Measurements from ENCODE around the gene SLC38A3. TPM values are rescaled to one million over a fixed set of nuclear protein-coding genes. Genes with fewer than 3 reads are reported as not detected.

SLC38A3 gene
- total and polyA plus RNA-seq, 2 experiments from 2014 or later: 0.28 to 1.3 TPM

DNA sequence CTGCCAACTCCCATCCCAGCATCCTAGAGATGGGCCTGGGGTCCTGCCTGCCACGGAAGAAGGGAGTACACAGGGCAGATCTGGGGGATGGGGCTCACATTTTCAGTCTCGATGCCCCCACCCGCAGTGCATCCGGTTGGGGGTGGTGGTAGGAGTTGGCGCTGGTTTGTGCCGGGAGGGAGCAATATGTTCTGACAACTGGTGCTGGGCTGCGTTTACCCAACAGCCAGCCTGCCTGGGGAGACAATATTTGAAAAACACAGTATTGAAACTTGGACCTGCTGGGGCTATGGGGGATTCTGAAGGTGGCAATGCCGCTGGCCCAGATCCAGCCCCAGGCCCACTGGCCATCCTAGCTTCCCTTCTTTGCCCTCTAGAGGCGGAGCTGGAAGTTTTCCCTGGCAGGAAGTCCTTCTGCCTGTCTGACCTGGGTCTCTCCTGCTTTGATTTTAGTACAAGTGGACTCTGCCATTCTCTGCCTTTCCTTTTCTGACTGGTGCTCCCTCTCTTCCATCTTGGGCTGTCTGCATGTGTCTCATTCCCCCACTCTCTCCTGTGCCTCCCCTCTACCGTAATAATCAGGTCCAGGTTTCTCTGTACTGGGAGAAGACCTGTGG lies 46.4 kb upstream of the SLC38A3 start:
- H3K4me1 Mint-ChIP-seq: peaks cover 46% of the 10 kb centered on the region
- Histone ChIP-seq H3K36me3 (ENCODE audit: insufficient read depth) (peaks cover 12% of the 10 kb centered on the region; the same call in 1 of the 2 replicates), H3K4me2 (peak overlapping the region; percentile 99), H2AFZ (no peak overlapping the region), H3K27me3 (ENCODE audit: insufficient read depth) (peaks cover 13% of the 10 kb centered on the region), H3K79me2 (replicated peaks; ENCODE audit: insufficient read depth) (peaks cover 32% of the 10 kb centered on the region), H3K4me3 (no peak overlapping the region), H3F3A (replicated peaks; ENCODE audit: low read depth) (peaks cover 6% of the 10 kb centered on the region; the same call in 1 of the 2 replicates), H3K9me2 (ENCODE audit: insufficient read depth) (no peaks in the 10 kb centered on the region), H4K20me1 (replicated peaks; ENCODE audit: insufficient read depth) (peaks cover 7% of the 10 kb centered on the region; the same call in 1 of the 2 replicates), H3K27ac (ENCODE audit: low read depth) (peak overlapping the region; percentile 39; the same call in 1 of the 2 replicates), H3K4me1 (ENCODE audit: insufficient read depth) (peaks cover 32% of the 10 kb centered on the region)
- no peaks in the 10 kb centered on the region for H3K9me3 Mint-ChIP-seq
- DNase-seq (ENCODE audit: low spot score) (no peak), ATAC-seq (no peak)
- peak overlapping the region; percentile 37; the same call in 1 of the 3 replicates for H3K4me3 Mint-ChIP-seq
- H3K36me3 Mint-ChIP-seq (ENCODE audit: low read depth): peaks cover 32% of the 10 kb centered on the region; the same call in 2 of the 3 replicates
- peaks cover 20% of the 10 kb centered on the region for H3K27me3 Mint-ChIP-seq (ENCODE audit: insufficient read depth, low read depth, poor library complexity)
- no peak overlapping the region for H3K27ac Mint-ChIP-seq
- TF ChIP-seq, protein P1, sequence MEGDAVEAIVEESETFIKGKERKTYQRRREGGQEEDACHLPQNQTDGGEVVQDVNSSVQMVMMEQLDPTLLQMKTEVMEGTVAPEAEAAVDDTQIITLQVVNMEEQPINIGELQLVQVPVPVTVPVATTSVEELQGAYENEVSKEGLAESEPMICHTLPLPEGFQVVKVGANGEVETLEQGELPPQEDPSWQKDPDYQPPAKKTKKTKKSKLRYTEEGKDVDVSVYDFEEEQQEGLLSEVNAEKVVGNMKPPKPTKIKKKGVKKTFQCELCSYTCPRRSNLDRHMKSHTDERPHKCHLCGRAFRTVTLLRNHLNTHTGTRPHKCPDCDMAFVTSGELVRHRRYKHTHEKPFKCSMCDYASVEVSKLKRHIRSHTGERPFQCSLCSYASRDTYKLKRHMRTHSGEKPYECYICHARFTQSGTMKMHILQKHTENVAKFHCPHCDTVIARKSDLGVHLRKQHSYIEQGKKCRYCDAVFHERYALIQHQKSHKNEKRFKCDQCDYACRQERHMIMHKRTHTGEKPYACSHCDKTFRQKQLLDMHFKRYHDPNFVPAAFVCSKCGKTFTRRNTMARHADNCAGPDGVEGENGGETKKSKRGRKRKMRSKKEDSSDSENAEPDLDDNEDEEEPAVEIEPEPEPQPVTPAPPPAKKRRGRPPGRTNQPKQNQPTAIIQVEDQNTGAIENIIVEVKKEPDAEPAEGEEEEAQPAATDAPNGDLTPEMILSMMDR (conservative IDR thresholded peaks at IDR 0.05; ENCODE audit: low read depth in 2 of 2): no peak
- TF ChIP-seq EZH2phosphoT487 (IDR thresholded peaks at IDR 0.05; ENCODE audit: unreplicated experiment) (no peak), STAT1 (IDR thresholded peaks at IDR 0.05; ENCODE audit: unreplicated experiment) (no peak), CREB1 (CRISPR knock-in tag; IDR thresholded peaks at IDR 0.05; ENCODE audit: low read depth) (no peak), ZNF114 (CRISPR knock-in tag; IDR thresholded peaks at IDR 0.05) (no peak), EZH2 (IDR thresholded peaks at IDR 0.05; ENCODE audit: low read depth, unreplicated experiment) (no peak), JUNB (IDR thresholded peaks at IDR 0.05; ENCODE audit: unreplicated experiment) (no peak), ZNF331 (CRISPR knock-in tag; IDR thresholded peaks at IDR 0.05; ENCODE audit: low read depth) (no peak), NANOG (IDR thresholded peaks at IDR 0.05; ENCODE audit: borderline replicate concordance) (no peak), POLR2AphosphoS5 (IDR thresholded peaks at IDR 0.05; ENCODE audit: low read depth) (no peak; the same call in 1 of the 2 replicates)
- TF ChIP-seq, protein P2, sequence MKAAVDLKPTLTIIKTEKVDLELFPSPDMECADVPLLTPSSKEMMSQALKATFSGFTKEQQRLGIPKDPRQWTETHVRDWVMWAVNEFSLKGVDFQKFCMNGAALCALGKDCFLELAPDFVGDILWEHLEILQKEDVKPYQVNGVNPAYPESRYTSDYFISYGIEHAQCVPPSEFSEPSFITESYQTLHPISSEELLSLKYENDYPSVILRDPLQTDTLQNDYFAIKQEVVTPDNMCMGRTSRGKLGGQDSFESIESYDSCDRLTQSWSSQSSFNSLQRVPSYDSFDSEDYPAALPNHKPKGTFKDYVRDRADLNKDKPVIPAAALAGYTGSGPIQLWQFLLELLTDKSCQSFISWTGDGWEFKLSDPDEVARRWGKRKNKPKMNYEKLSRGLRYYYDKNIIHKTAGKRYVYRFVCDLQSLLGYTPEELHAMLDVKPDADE (IDR thresholded peaks at IDR 0.05): no peak
- TF ChIP-seq, protein P3, sequence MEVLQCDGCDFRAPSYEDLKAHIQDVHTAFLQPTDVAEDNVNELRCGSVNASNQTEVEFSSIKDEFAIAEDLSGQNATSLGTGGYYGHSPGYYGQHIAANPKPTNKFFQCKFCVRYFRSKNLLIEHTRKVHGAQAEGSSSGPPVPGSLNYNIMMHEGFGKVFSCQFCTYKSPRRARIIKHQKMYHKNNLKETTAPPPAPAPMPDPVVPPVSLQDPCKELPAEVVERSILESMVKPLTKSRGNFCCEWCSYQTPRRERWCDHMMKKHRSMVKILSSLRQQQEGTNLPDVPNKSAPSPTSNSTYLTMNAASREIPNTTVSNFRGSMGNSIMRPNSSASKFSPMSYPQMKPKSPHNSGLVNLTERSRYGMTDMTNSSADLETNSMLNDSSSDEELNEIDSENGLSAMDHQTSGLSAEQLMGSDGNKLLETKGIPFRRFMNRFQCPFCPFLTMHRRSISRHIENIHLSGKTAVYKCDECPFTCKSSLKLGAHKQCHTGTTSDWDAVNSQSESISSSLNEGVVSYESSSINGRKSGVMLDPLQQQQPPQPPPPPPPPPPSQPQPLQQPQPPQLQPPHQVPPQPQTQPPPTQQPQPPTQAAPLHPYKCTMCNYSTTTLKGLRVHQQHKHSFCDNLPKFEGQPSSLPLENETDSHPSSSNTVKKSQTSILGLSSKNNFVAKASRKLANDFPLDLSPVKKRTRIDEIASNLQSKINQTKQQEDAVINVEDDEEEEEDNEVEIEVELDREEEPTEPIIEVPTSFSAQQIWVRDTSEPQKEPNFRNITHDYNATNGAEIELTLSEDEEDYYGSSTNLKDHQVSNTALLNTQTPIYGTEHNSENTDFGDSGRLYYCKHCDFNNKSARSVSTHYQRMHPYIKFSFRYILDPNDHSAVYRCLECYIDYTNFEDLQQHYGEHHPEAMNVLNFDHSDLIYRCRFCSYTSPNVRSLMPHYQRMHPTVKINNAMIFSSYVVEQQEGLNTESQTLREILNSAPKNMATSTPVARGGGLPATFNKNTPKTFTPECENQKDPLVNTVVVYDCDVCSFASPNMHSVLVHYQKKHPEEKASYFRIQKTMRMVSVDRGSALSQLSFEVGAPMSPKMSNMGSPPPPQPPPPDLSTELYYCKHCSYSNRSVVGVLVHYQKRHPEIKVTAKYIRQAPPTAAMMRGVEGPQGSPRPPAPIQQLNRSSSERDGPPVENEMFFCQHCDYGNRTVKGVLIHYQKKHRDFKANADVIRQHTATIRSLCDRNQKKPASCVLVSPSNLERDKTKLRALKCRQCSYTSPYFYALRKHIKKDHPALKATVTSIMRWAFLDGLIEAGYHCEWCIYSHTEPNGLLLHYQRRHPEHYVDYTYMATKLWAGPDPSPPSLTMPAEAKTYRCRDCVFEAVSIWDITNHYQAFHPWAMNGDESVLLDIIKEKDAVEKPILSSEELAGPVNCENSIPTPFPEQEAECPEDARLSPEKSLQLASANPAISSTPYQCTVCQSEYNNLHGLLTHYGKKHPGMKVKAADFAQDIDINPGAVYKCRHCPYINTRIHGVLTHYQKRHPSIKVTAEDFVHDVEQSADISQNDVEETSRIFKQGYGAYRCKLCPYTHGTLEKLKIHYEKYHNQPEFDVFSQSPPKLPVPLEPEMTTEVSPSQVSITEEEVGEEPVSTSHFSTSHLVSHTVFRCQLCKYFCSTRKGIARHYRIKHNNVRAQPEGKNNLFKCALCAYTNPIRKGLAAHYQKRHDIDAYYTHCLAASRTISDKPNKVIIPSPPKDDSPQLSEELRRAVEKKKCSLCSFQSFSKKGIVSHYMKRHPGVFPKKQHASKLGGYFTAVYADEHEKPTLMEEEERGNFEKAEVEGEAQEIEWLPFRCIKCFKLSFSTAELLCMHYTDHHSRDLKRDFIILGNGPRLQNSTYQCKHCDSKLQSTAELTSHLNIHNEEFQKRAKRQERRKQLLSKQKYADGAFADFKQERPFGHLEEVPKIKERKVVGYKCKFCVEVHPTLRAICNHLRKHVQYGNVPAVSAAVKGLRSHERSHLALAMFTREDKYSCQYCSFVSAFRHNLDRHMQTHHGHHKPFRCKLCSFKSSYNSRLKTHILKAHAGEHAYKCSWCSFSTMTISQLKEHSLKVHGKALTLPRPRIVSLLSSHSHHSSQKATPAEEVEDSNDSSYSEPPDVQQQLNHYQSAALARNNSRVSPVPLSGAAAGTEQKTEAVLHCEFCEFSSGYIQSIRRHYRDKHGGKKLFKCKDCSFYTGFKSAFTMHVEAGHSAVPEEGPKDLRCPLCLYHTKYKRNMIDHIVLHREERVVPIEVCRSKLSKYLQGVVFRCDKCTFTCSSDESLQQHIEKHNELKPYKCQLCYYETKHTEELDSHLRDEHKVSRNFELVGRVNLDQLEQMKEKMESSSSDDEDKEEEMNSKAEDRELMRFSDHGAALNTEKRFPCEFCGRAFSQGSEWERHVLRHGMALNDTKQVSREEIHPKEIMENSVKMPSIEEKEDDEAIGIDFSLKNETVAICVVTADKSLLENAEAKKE (CRISPR knock-in tag; IDR thresholded peaks at IDR 0.05): no peak
- TF ChIP-seq, protein P4, sequence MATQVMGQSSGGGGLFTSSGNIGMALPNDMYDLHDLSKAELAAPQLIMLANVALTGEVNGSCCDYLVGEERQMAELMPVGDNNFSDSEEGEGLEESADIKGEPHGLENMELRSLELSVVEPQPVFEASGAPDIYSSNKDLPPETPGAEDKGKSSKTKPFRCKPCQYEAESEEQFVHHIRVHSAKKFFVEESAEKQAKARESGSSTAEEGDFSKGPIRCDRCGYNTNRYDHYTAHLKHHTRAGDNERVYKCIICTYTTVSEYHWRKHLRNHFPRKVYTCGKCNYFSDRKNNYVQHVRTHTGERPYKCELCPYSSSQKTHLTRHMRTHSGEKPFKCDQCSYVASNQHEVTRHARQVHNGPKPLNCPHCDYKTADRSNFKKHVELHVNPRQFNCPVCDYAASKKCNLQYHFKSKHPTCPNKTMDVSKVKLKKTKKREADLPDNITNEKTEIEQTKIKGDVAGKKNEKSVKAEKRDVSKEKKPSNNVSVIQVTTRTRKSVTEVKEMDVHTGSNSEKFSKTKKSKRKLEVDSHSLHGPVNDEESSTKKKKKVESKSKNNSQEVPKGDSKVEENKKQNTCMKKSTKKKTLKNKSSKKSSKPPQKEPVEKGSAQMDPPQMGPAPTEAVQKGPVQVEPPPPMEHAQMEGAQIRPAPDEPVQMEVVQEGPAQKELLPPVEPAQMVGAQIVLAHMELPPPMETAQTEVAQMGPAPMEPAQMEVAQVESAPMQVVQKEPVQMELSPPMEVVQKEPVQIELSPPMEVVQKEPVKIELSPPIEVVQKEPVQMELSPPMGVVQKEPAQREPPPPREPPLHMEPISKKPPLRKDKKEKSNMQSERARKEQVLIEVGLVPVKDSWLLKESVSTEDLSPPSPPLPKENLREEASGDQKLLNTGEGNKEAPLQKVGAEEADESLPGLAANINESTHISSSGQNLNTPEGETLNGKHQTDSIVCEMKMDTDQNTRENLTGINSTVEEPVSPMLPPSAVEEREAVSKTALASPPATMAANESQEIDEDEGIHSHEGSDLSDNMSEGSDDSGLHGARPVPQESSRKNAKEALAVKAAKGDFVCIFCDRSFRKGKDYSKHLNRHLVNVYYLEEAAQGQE (IDR thresholded peaks at IDR 0.05; ENCODE audit: unreplicated experiment): no peak

Data from GM23338 (cell line).